GM21576 (cell line): ENCODE data around the gene SYNDIG1.
"Not testable (repeated sequence)": the region's sequence is repeated elsewhere in the genome, so short reads cannot be mapped to it uniquely, and the experiment has no call there.

Experiments
- ATAC-seq: cut with Tn5 transposase; IDR thresholded peaks from one replicate; pipeline ENCODE4 v1.9.1; 2021; ENCODE audit warnings: mild to moderate bottlenecking, moderate library complexity; ENCODE audit not compliant: unreplicated experiment

SYNDIG1 gene

DNA sequence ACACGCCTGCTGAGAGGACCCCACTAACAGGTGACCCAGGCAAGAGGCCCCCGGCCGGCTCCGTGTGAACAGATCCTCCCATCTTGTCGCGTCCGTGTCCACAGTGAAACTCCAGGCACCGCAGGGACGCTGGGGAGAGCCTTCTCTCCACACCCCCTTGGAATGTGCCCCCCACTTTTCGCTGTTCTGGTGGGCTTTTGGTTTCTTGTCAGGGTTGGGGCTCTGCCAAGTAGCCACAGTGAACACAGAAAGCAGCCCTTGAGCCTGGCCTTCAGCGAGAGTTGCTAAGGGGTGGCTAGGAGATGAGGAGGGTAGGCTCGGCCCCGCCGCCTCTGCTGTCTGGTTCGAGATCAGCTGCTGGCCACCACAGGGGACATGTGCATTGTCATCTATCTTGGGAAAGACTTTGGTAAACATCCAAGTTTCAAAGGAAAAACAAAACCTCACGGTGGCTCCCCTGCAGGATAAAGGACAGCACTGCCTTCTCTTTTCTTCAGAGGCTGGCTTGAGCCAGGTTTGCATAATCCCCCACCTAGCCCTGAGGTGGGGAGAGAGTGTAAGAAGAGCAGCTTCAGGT lies 22.7 kb downstream of the SYNDIG1 start:
- no peak for ATAC-seq

- no peak for ATAC-seq
Observed at GRCh38 chr20:24492698-24493097, 23.3 kb downstream of the SYNDIG1 start.

GRCh38 chr20:24493181-24493580 lies 23.8 kb downstream of the SYNDIG1 start:
- ATAC-seq: no peak

- no peak for ATAC-seq
Observed at GRCh38 chr20:24493661-24494459, 24.4 kb downstream of the SYNDIG1 start.

GRCh38 chr20:24494460-24494920 lies 25.1 kb downstream of the SYNDIG1 start:
- no peak for ATAC-seq

DNA sequence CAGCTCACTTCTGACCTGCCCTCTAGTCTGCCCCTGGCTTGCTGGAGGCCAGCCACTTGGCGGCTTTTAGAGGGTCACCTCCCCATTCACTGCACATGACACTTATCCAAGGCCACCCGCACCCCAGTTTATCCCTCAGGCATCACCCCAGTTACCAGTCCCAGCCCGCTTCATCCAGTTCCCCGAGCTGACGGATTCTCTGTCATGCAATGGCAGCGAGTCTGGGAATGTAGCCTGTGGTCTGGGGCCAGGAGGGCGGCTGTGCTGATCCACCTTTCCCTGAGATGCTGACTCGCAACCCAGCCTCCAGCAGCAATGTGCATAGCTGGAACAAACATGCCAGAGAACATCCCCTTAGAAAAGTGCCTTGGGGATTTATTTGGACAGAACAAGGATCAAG lies 25.8 kb downstream of the SYNDIG1 start:
- no peak for ATAC-seq

GRCh38 chr20:24497851-24498250 lies 28.4 kb downstream of the SYNDIG1 start:
- ATAC-seq: no peak

DNA sequence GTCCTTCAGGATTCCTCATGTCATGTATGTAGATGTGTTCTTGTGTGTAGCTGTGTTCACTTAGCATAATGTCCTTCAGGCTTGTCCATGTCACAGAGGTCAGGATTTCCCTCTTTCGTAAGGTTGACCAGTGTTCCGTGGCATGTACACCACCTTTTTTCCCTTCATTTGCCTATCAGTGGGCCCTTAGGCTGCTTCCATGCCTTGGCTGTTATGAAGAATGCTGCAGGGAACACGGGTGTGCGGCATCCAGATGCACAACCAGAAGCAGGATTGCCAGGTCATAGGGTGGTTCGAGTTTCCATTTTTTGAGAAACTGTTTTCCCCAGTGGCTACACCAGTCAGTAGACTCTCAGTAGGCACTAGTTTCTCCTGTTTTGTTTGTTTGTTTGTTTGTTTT lies 29.2 kb downstream of the SYNDIG1 start:
- ATAC-seq: no peak

DNA sequence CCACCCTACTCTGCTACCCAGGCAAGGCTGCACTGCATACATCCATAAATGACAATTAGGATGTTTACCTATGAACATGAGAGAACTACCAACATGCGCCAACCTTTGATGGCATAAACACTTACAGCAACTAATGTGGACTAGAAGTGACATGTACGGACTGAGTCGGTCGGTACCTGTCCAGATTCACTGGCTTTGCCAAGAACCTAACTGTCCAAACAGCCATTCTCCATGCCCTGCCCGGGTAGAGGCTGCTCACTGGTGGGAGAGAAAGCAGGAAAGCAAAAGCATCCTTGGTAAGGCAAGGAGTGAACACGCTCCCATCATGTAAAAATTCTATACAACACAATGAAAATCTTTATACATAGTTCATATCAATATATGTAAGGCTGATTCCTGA lies 30.0 kb downstream of the SYNDIG1 start:
- ATAC-seq: no peak

DNA sequence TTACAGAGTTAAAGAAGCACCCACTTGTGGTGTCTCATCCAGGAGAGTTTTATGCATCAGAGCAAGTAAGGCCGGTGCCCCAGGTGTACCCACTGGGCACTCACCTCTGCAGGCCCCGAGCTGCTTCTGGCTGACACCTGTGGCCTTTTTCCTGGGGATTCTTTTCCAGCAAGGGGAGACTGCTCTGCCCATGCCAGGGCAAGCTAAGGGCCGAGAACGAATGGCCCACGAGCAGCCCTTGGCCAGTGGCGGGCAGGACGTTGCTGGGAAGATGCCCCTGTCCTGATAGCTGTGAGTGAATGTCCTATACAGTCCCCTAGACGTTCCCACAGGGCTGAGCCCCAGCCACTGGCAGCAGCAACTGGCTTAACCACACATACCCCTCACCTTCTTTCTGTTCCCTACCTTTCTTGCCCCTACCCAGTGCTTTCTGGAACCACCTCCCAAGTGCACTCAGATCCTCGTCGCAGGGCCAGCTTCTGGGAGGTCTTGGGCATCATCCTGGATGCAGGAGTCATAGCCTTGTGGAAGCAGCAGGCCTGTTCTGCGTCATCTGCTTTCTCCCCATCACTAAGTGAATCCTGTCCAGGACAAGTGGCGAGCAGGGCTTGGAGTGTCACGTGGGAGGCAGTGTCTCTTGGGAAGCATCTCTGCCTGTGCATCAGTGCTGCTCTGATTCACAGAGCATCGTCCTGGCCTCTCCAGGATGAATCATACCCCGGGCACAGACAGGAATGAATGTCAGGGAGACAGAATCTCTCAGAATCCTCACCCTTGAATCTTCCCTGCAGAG lies 32.5 kb downstream of the SYNDIG1 start:
- no peak for ATAC-seq

DNA sequence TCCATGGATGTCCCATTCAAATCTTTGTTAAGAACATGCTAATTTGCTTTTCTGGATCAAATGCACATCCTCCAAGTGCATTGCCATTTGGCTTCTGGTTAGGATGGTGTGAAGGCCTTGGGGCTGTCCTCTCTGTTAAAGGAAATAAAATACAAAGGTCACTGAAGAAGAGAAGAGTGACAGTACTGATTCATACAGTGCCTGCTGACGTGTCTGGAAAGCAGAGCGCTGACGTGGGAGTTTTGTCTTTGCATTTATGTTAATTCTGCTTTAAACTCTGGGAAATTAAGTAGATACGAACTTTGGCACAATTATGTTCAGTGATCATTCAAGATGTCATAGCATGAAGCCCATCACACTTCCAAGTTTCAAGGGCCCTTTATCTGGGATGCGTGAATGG lies 33.2 kb downstream of the SYNDIG1 start:
- no peak for ATAC-seq

DNA sequence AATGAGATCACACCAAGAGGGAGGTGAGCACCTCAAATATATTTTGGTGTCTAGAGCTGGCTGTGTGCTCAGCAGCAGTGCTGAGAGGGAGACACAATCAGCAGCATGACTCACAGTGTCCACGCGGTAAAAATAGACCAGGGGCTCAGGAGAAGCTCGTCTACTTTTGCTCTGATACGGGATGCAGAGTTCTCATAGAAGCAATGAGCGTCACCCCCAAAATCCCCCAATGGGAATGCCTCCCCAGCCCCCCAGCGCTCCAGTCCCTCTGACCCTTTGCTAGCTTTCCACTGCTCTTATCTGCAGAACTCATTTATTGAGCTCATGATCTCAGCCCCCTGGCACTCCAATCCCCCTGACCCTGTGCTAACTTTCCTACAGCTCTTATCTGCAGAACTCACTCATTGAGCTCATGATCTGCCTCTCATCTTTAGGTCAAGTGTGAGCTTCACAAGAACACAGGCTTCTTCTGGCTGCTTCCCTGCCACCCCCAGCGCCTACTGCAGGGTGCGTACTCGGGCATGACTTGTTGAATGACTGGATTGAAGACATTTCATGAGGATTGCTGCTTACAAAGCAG lies 34.0 kb downstream of the SYNDIG1 start:
- no peak for ATAC-seq

- no peak for ATAC-seq
Observed at GRCh38 chr20:24504331-24505285, 35.2 kb downstream of the SYNDIG1 start.

- no peak for ATAC-seq
Observed at GRCh38 chr20:24506146-24506545, 36.7 kb downstream of the SYNDIG1 start.

GRCh38 chr20:24506696-24507095 lies 37.3 kb downstream of the SYNDIG1 start:
- ATAC-seq: no peak

DNA sequence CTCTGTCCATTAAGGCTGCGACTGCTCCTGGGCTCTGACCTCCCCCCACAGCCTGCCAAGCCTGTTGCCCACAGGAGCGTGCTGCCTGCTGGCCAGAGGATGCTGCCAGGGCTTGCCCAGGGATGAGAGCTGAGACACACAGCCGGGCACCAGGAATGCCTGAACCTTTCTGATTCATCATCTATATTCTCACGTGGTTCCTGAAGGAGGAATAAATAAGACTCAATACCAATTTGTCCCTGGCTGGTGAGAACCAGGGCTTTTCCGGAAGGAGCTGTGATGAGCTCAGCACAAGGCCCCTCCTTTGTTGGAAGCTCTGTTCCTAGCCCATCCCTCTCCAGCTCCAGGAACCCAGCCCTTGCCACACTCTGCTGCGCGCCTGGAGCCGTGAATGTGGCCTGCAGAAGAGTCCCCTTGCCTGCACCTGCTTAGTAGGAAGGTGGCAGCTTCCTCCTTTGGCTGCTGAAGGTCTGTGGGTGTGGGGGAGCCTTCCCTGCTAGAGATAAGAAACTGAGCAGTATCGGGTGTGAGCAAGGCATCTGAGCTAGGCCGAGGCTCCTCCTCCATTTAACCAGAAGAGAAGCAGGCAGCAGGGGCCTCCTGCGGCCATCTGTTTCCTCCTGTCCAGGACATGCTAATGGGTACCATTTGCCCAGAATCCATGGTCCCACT lies 37.9 kb downstream of the SYNDIG1 start:
- no peak for ATAC-seq

GRCh38 chr20:24512441-24512840 lies 43.0 kb downstream of the SYNDIG1 start:
- not testable (repeated sequence) for ATAC-seq

GRCh38 chr20:24518515-24518914 lies 49.1 kb downstream of the SYNDIG1 start:
- ATAC-seq: no peak

DNA sequence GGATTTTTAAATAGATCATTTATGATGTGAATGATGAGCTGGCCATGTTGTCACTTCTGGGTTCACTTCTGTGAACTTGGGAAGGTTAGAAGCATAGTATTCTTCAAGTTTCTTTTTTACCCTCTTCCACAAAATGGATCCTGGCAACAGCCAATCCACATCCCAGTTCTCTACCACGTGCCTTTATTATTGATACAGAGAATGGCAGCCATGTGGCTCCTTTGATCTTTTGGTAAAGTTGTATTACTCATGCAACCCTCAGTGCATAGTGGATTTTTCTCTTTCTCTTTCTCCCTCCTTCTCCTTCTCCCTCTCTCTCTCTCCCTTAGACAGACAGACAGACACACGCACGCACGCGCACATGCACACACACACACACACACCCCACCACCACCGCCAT lies 50.0 kb downstream of the SYNDIG1 start:
- ATAC-seq: no peak

- no peak for ATAC-seq
Observed at GRCh38 chr20:24521032-24521431, 51.6 kb downstream of the SYNDIG1 start.
